GF-D8 (cell line): ENCODE measurements around the gene ADAM30.

Source experiments
- DNase-seq: peaks from one replicate; lab custom pipeline; 2025; lab: John Stamatoyannopoulos, UW

The ADAM30 gene

DNA sequence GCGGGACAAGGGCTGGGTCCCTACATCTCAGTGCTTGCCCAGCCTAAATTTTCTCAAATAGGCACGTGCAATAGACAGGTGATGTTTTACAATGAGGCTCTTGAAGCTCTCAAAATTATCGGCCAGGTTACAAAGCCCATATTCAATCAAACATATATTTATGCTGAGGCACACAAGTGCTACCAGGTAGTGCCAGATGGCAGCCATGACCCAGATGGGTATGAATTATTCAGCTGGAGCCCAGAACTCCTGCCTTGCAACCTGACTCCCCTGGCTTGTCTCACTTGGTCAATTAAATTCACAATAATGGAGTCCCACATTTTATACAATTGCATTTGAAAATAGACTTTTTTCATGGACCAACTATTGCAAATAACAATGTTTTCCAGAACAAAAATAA, 12.3 kb upstream of the ADAM30 start:
- DNase-seq = no peak

DNA sequence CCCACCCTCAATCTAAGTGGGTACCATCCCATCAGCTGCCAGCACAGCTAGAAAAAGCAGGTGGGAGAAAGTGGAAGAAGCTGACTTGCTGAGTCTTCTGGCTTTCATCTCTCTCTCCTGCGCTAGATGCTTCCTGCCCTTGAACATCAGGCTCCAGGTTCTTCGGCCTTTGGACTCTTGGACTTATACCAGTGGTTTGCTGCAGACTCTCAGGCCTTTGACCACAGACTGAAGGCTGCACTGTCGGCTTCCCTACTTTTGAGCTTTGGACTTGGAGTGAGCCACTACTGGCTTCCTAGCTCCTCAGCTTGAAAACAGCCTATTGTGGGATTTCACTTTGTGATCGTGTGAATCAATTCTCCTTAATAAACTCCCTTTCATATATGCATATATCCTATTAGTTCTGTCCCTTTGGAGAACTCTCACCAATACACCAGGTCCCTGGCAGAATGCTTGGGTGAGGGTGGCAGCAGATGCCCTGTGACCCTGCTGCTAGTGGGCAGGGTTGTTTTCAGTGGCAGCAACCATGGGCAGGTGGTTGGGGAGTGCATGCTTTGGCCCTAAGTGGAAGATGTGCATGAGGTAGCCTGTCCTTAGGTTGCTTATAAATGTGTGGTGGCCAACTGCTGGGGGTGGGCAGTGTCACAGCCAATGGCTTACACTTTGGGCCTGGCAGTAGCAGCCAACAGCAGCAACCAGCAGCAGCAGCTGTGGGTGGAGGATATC, 10.8 kb upstream of the ADAM30 start:
- DNase-seq = no peak

DNA sequence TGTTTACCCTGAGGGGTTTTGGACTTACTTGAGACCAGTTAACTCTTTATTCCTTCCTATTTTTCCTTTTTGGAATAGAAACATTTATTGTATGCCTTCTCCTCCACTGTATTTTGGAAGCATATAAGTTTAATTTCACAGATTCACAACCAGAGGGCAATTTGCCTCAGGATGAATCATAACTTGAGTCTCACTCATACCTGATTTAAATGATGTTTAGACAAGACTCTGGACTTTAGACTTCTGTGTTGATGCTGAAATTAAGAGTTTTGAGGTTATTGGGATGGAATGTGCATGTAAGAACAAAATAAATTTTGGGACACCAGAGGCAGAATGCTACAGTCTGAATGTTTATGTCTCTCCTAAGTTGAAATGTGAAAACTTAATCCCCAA, 7.1 kb upstream of the ADAM30 start:
- DNase-seq = no peak

DNA sequence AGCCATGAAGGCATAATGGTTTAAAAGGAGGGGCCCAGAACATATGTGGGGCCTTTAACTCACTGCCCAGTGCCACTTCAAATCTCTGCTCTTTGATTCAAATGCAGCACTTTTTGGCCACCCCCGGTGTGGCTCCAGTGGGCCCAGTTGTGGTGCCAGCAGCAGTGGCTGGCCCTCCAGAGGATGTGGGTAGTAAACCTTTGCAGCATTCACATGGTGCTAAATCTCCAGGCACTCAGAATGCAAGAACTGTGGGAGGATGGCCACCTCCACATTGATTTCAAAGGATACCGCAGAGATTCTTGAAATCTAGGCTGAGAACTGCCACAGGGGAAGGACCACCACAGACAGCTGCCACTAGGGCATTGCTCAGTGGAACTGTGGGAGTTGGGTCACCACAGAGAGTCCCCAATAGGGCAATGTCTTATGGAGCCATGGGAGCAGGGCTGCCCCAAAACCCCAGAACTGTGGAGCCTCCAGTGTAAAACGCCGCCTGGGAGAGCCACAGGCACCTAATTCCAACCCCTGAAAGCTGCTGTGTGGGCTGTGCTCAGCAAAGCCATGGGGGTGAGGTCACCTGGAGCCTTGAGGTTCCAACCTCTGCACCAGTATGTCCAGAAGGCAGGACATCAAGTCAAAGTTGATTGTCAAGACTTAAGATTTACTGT, 6.6 kb upstream of the ADAM30 start:
- DNase-seq = no peak

GRCh38 chr1:119898981-119899720, 2.8 kb upstream of the ADAM30 start:
- DNase-seq = no peak

DNA sequence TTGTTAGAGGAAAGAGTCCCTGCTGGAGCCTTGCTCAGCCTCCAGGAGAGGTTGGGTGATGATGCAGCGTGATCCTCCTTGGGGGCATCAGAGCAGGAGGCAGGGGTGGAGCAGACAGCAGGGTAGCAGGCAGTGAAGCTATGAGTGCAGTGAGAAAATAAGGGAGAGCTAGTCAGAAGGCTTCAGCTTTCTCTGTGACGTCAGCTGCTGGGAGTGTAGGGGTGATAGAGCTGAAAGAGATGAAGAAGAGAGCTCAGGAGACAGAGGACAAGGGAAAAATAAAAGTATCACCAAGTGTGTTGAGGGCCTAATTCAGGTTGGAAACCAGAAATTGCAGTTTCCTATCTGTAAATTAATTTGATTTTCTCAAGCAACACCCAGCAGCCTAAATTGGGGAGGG, 2.2 kb upstream of the ADAM30 start:
- no peak for DNase-seq

DNA sequence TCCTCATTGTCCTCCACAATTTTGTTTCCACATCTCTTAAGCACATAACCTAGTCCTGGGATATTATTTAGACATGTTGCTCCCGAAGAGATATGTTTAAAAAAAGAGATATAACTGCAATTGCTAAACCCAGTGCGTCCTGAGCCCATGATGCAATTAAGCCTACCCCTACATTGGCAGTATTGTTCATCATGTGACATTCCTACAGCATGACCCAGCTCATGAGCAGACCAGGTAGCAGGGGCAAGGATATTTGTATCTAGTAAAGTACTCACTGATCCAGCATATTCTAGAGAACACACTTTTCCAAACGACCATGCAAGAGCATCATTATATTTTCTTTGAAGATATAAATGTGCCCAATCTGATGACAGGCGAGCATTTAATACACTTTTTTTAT, 1.2 kb downstream of the ADAM30 start:
- DNase-seq = no peak

- no peak for DNase-seq
These were observed 2.3 kb downstream of the ADAM30 start for GRCh38 chr1:119893827-119894700.

- DNase-seq = no peak
These were observed 3.0 kb downstream of the ADAM30 start for GRCh38 chr1:119893238-119893791.

DNA sequence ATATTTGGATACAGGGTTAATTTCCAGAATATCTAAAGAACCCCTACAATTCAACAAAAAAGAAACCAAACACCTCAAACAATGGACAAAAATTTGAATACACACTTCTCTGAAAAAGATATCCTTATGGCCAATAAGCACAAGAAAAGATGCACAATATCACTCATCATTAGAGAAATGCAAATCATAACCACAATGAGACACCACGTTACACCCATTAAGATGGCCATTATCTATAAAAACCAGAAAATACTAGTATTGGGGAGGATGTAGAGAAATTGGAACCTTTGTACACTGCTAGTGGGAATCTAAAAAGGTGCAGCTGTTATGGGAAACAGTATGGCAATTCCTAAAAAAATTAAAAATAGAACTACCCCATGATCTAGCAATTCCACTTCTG, 4.9 kb downstream of the ADAM30 start:
- DNase-seq = no peak

GRCh38 chr1:119888476-119888875, 7.8 kb downstream of the ADAM30 start:
- no peak for DNase-seq

- DNase-seq = no peak
These were observed 8.9 kb downstream of the ADAM30 start for GRCh38 chr1:119887427-119887826.

- no peak for DNase-seq
These were observed 10.2 kb downstream of the ADAM30 start for GRCh38 chr1:119885903-119886783.

DNA sequence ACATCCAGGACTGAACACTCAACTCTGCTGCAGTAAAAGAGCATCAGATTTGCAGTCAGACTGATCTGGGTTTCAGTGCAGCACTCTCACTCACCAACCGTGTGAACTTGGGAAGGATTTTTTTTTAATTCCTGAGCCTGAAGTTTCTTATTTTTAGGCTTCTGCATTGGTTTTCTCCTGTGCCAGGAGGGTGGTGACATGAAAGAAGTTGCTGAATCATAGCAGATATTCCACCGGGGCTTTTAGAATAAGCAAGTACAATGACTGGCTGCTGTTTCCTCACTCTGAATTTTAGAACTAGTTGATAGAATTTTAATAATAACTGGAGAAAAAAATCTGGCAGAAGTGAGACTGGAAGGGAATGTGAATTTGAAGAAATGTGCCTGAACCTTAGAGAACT, 11.6 kb downstream of the ADAM30 start:
- no peak for DNase-seq

DNA sequence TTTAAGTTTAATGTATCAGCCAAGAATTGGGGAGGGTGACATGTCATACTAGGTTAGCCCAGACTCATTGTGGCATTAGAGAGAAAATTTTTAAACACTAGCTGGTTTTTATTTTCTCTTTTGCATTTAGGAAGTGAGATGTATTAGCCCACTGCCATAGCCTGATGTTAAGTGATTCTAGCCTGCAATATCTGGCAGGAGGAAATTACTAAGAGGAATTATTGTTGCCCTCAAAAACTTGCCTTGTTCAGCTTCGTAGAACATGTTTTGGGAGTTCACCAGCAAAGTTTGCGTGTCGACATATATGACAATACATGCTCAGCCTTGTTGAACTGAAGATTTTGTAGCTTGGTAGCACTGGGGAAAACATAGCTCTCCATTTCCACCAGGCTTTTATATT, 12.5 kb downstream of the ADAM30 start:
- DNase-seq = no peak

GRCh38 chr1:119882132-119883049, 13.9 kb downstream of the ADAM30 start:
- DNase-seq = no peak

DNA sequence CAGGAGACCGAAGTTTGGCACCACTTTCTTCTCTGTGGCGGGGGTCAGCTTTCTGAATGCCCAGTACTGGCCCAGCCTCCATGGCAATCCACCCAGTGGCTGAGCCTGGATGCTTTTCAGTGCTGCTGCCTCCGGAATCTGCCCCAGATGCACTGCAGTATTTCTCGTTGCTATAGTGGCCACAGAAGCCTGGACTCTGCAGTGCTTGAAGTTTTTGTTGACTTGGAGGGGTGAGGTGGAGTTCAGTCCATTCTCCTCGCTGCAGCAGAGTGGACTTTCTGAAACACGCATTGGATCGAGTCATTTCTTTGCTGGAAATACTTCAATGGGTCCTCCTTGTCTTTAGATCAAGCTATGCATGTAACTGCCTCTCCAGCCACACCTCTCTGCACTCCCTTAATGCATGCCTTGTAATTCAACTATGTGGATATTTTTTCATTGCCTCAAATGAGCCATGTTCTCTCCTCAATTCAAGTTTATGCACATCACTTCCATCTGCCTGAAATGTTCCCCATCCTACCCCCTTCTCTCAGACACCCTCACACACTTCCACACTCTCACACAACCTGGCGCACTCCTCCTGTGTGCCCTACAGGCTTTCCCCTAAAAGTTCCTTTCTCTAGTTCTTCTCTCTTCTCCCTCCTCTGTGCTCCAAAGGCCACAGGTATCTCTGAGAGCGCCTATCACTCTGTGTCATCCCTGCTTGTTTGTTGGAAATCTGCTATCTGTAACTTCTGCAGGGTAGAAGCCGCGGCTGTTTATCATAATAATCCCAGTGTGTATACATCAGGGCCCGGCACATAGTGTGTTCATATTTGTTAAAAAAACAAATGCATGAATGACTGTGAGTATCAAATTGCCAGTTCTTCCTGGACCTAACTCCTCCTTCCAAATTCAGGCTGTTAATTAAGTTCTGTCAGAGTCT, 16.5 kb downstream of the ADAM30 start:
- no peak for DNase-seq

DNA sequence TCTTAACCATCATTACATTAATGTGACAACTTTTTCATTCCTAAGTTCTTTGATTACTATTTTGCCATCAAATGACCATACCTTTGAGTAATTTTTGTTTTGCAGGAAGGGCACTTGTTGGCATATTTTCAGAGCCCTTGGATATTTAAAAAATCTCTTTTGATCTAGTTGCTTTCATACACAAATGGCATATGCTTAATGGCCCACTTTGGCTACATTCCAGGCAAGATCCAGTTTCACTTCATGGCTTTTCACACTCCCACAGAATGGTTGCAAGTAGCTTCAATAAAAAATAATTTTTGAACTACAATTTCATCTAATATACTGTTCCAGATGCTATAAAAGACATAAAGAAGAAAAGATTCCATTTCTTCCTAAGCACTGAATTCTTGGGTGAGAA, 18.1 kb downstream of the ADAM30 start:
- DNase-seq = no peak

- DNase-seq = no peak
These were observed 22.1 kb downstream of the ADAM30 start for GRCh38 chr1:119874186-119874585.
